ENCODE measurements around the gene MPP3. TPM values are rescaled to one million over a fixed set of nuclear protein-coding genes. Genes with fewer than 3 reads are reported as not detected.

The MPP3 gene
- total RNA-seq, 2 experiments from 2014 or later = 0.27 to 0.31 TPM

GRCh38 chr17:43757171-43757660, 75.7 kb downstream of the MPP3 start:
- POLR2A ChIA-PET = interaction anchor here (1.2 kb wide), 1 partner anchor 56 kb away, joined by 3 read pairs; no protein-coding TSS in a partner anchor
- no peak for TF ChIP-seq CTCF (IDR thresholded peaks at IDR 0.05)
- no peaks in the 10 kb centered on the region for H3K4me1 Mint-ChIP-seq (ENCODE audit: low read depth)
- H3K9me3 Mint-ChIP-seq = no peaks in the 10 kb centered on the region
- CTCF ChIA-PET = interaction anchor here (8.0 to 13.3 kb wide), 2 partner anchors 10 to 63 kb away, joined by 54 to 661 read pairs; no protein-coding TSS in a partner anchor
- no peak overlapping the region for H3K27ac Mint-ChIP-seq
- DNase-seq (no peak), ATAC-seq (no peak)
- no peaks in the 10 kb centered on the region for H3K36me3 Mint-ChIP-seq (ENCODE audit: low read depth)
- H3K4me3 Mint-ChIP-seq = no peak overlapping the region
- H3K27me3 Mint-ChIP-seq = peaks cover 29% of the 10 kb centered on the region
- intact Hi-C loops (cut with micrococcal nuclease) = no loop called here

- no peak for ATAC-seq
- intact Hi-C loops (cut with micrococcal nuclease) = no loop called here
- DNase-seq = no peak
- Mint-ChIP-seq H3K27ac (no peak overlapping the region), H3K4me3 (no peak overlapping the region), H3K4me1 (ENCODE audit: low read depth) (no peaks in the 10 kb centered on the region), H3K9me3 (no peaks in the 10 kb centered on the region), H3K36me3 (ENCODE audit: low read depth) (no peaks in the 10 kb centered on the region), H3K27me3 (peaks cover 29% of the 10 kb centered on the region)
- TF ChIP-seq CTCF (IDR thresholded peaks at IDR 0.05) = no peak
- POLR2A ChIA-PET = interaction anchor here (1.2 kb wide), 1 partner anchor 55 kb away, joined by 3 read pairs; no protein-coding TSS in a partner anchor
- CTCF ChIA-PET = interaction anchor here (8.0 to 13.3 kb wide), 2 partner anchors 11 to 62 kb away, joined by 54 to 661 read pairs; no protein-coding TSS in a partner anchor
These were observed 76.7 kb downstream of the MPP3 start for GRCh38 chr17:43756201-43756600.

GRCh38 chr17:43755389-43755875, 77.5 kb downstream of the MPP3 start:
- no peak for TF ChIP-seq CTCF (IDR thresholded peaks at IDR 0.05)
- Mint-ChIP-seq H3K27ac (no peak overlapping the region), H3K36me3 (ENCODE audit: low read depth) (no peaks in the 10 kb centered on the region), H3K4me1 (ENCODE audit: low read depth) (no peaks in the 10 kb centered on the region), H3K9me3 (no peaks in the 10 kb centered on the region), H3K27me3 (peaks cover 29% of the 10 kb centered on the region), H3K4me3 (no peak overlapping the region)
- CTCF ChIA-PET = interaction anchor here (8.0 to 13.3 kb wide), 2 partner anchors 12 to 62 kb away, joined by 54 to 661 read pairs; no protein-coding TSS in a partner anchor
- POLR2A ChIA-PET = no interaction called here
- ATAC-seq (peak; percentile 56), DNase-seq (peak; percentile 36)
- intact Hi-C loops (cut with micrococcal nuclease) = no loop called here

GRCh38 chr17:43754947-43755346, 78.0 kb downstream of the MPP3 start:
- Mint-ChIP-seq H3K9me3 (no peaks in the 10 kb centered on the region), H3K4me3 (no peak overlapping the region), H3K27ac (no peak overlapping the region), H3K36me3 (ENCODE audit: low read depth) (no peaks in the 10 kb centered on the region), H3K27me3 (peaks cover 25% of the 10 kb centered on the region), H3K4me1 (ENCODE audit: low read depth) (no peaks in the 10 kb centered on the region)
- DNase-seq (no peak), ATAC-seq (no peak)
- CTCF ChIA-PET = interaction anchor here (8.0 to 13.3 kb wide), 2 partner anchors 12 to 61 kb away, joined by 54 to 661 read pairs; no protein-coding TSS in a partner anchor
- TF ChIP-seq CTCF (IDR thresholded peaks at IDR 0.05) = no peak
- intact Hi-C loops (cut with micrococcal nuclease) = no loop called here
- POLR2A ChIA-PET = no interaction called here

GRCh38 chr17:43753493-43754129, 79.3 kb downstream of the MPP3 start:
- no peak overlapping the region for H3K27ac Mint-ChIP-seq
- no peak overlapping the region for H3K4me3 Mint-ChIP-seq
- TF ChIP-seq CTCF (IDR thresholded peaks at IDR 0.05) = no peak
- DNase-seq (peak; percentile 30), ATAC-seq (peak; percentile 37)
- ChIA-PET CTCF (interaction anchor here (1.2 to 8.0 kb wide), 5 partner anchors 13 to 176 kb away, joined by 3 to 54 read pairs (median 6); no protein-coding TSS in a partner anchor), POLR2A (no interaction called here)
- H3K9me3 Mint-ChIP-seq = no peaks in the 10 kb centered on the region
- peaks cover 25% of the 10 kb centered on the region for H3K27me3 Mint-ChIP-seq
- no peaks in the 10 kb centered on the region for H3K4me1 Mint-ChIP-seq (ENCODE audit: low read depth)
- no peaks in the 10 kb centered on the region for H3K36me3 Mint-ChIP-seq (ENCODE audit: low read depth)
- intact Hi-C loops (cut with micrococcal nuclease) = no loop called here
